HepG2 (cell line): ENCODE results near the gene S1PR2. TPM values are rescaled to one million over a fixed set of nuclear protein-coding genes. Genes with fewer than 3 reads are reported as not detected.

ENCODE experiments used
- CBX5 ChIP-seq: sonication (generic); formaldehyde crosslinking; IDR thresholded peaks from 2 replicates; pipeline ENCODE4 v1.4.0; 2020; ENCODE audit warnings: missing genetic modification reagents, borderline replicate concordance
- CREM ChIP-seq, 2 experiments: sonication (generic) in 1 of 2; formaldehyde crosslinking in 1 of 2; IDR thresholded peaks; 2 replicates each; pipeline versions ENCODE4 v1.4.0 to v1.6.1; 2016 to 2020; ENCODE audit warnings: antibody characterized with exemption in 1 of 2, mild to moderate bottlenecking in 1 of 2, missing genetic modification reagents in 1 of 2
- EP300 ChIP-seq, 3 experiments: sonication (generic) in 1 of 3; formaldehyde crosslinking in 1 of 3; IDR thresholded peaks; 2 replicates each; pipeline versions ENCODE4 v1.5.1 to v1.6.1; 2011 to 2020; ENCODE audit warnings: low read depth in 2 of 3, low read length in 2 of 3, borderline replicate concordance in 1 of 3, improper control_type of control experiment in 1 of 3, mild to moderate bottlenecking in 1 of 3, missing genetic modification reagents in 1 of 3, moderate library complexity in 1 of 3
- EZH2 ChIP-seq: conservative IDR thresholded peaks from 2 replicates; pipeline ENCODE4 v1.6.1; 2012; ENCODE audit warnings: mild to moderate bottlenecking, low read depth, low read length, moderate library complexity
- FOXC1 ChIP-seq: sonication (generic); formaldehyde crosslinking; IDR thresholded peaks from 2 replicates; pipeline ENCODE4 v1.8.0; 2022; ENCODE audit warnings: mild to moderate bottlenecking, missing genetic modification reagents, borderline replicate concordance
- GZF1 ChIP-seq: sonication (generic); formaldehyde crosslinking; IDR thresholded peaks from 2 replicates; pipeline ENCODE4 v1.5.1; 2020; ENCODE audit warnings: mild to moderate bottlenecking, missing genetic modification reagents
- KDM2A ChIP-seq: sonication (generic); formaldehyde crosslinking; IDR thresholded peaks from 2 replicates; pipeline ENCODE4 v1.4.0; 2020; ENCODE audit warnings: low read depth, missing genetic modification reagents, borderline replicate concordance
- SP1 ChIP-seq, 2 experiments: fragments of 450-650 bp in 1 of 2; sonication (generic) in 1 of 2; formaldehyde crosslinking in 1 of 2; IDR thresholded peaks; 2 replicates each; pipeline versions ENCODE4 v1.4.0 to v1.6.1; 2016 to 2020; ENCODE audit warnings: missing genetic modification reagents in 1 of 2
- SRF ChIP-seq: IDR thresholded peaks from 2 replicates; pipeline ENCODE4 v1.6.1; 2011; ENCODE audit warnings: mild to moderate bottlenecking, low read depth, low read length, moderate library complexity
- STAG1 ChIP-seq: sonication (generic); formaldehyde crosslinking; IDR thresholded peaks from 2 replicates; pipeline ENCODE4 v1.4.0; 2020; ENCODE audit warnings: missing genetic modification reagents
- TEAD2 ChIP-seq: sonication (generic); formaldehyde crosslinking; IDR thresholded peaks from 2 replicates; pipeline ENCODE4 v1.9.0; 2021; ENCODE audit warnings: missing genetic modification reagents
- TGIF2 ChIP-seq: IDR thresholded peaks from 2 replicates; pipeline ENCODE4 v1.6.1; 2016; ENCODE audit warnings: control low read depth, missing compliant biosample characterization
- ZFP36L2 ChIP-seq: sonication (generic); formaldehyde crosslinking; IDR thresholded peaks from 2 replicates; pipeline ENCODE4 v1.4.0; 2020; ENCODE audit warnings: missing genetic modification reagents
- ZNF446 ChIP-seq: sonication (generic); formaldehyde crosslinking; IDR thresholded peaks from 2 replicates; pipeline ENCODE4 v1.5.0; 2020; ENCODE audit warnings: mild to moderate bottlenecking, missing genetic modification reagents
- ZNF614 ChIP-seq: IDR thresholded peaks from 2 replicates; pipeline ENCODE4 v1.6.1; 2018; ENCODE audit warnings: missing biosample characterization, missing genetic modification reagents, inconsistent platforms, borderline replicate concordance
- ZNF7 ChIP-seq: IDR thresholded peaks from 2 replicates; pipeline ENCODE4 v1.6.1; 2016; ENCODE audit warnings: missing biosample characterization, missing genetic modification reagents
- polyA plus RNA-seq, 8 experiments: library from polyadenylated mRNA; depleted of rRNA in 3 of 8; stranded (reverse) in 7 of 8; unstranded in 1 of 8; fragments of >200 nt; fragmentation: Illumina TruSeq in 4 of 8; extraction: Trizol in 4 of 8; gene quantifications; 2 replicates each; pipeline versions ENCODE4 v1.2.1 to v1.2.3, GENCODE V29; 2011 to 2016; ENCODE audit warnings: low read depth in 4 of 8, missing spikeins in 1 of 8, mixed read lengths in 1 of 8; ENCODE audit not compliant: insufficient read depth in 1 of 8
- total RNA-seq, 5 experiments: library from RNA; depleted of rRNA; stranded (reverse); fragments of >200 nt; fragmentation: Illumina TruSeq; extraction: Trizol; gene quantifications; 2 replicates each; pipeline ENCODE4 v1.2.3, GENCODE V29; 2016; ENCODE audit warnings: low read depth in 1 of 5
- TF ChIP-seq, protein P1 (sequence below): sonication (generic); formaldehyde crosslinking; IDR thresholded peaks from 2 replicates; pipeline ENCODE4 v1.8.0; 2022; ENCODE audit warnings: mild to moderate bottlenecking, missing genetic modification reagents, moderate library complexity
- TF ChIP-seq, protein P2 (sequence below), 2 experiments: sonication (generic) in 1 of 2; formaldehyde crosslinking in 1 of 2; IDR thresholded peaks; 2 replicates each; pipeline versions ENCODE4 v1.4.0 to v1.6.1; 2016 to 2020; ENCODE audit warnings: borderline replicate concordance in 1 of 2, low read depth in 1 of 2, mild to moderate bottlenecking in 1 of 2, missing genetic modification reagents in 1 of 2
- TF ChIP-seq, protein P3 (sequence below): IDR thresholded peaks from 2 replicates; pipeline ENCODE4 v1.6.1; 2012; ENCODE audit warnings: low read length, improper control_type of control experiment

S1PR2 gene
- total and polyA plus RNA-seq, 2 of the 13 experiments (the other 11 are each of a cell fraction or from before 2014, with no cell fraction given): 0.91 to 1.3 TPM

DNA sequence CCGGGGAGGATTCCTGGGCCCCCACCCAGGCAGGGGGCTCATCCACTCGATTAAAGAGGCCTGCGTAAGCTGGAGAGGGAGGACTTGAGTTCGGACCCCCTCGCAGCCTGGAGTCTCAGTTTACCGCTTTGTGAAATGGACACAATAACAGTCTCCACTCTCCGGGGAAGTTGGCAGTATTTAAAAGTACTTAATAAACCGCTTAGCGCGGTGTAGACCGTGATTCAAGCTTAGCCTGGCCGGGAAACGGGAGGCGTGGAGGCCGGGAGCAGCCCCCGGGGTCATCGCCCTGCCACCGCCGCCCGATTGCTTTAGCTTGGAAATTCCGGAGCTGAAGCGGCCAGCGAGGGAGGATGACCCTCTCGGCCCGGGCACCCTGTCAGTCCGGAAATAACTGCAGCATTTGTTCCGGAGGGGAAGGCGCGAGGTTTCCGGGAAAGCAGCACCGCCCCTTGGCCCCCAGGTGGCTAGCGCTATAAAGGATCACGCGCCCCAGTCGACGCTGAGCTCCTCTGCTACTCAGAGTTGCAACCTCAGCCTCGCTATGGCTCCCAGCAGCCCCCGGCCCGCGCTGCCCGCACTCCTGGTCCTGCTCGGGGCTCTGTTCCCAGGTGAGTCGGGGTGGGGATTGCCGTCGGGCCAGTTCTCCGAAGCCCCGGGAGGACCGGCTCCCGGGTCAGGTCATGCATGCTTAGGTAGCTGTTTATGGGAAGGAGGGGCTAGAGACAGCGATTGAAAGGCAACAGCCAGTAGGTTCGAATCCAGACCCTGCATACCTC, 39.7 kb upstream of the S1PR2 start, which contains the start of gene ICAM1 (continued):
- TF ChIP-seq KDM2A (CRISPR knock-in tag): peak; percentile 87
- TF ChIP-seq ZFP36L2 (CRISPR knock-in tag): no peak
- TF ChIP-seq SRF: no peak
- TF ChIP-seq EZH2: no peak
- peak; percentile 80; the same call in 1 of the 2 replicates for TF ChIP-seq ZNF446 (CRISPR knock-in tag)
- no peak for TF ChIP-seq TEAD2 (CRISPR knock-in tag)
- TF ChIP-seq ZNF7: peak; percentile 40
- TF ChIP-seq FOXC1 (CRISPR knock-in tag): peak; percentile 92; the same call in 1 of the 2 replicates
- TF ChIP-seq CREM (IDR thresholded peaks at IDR 0.05): peak; percentile 60; the same call in 1 of the 2 replicates
- TF ChIP-seq CREM (CRISPR knock-in tag; IDR thresholded peaks at IDR 0.05): no peak
- peak; percentile 29; the same call in 1 of the 2 replicates for TF ChIP-seq GZF1 (CRISPR knock-in tag)
- TF ChIP-seq, protein P1, sequence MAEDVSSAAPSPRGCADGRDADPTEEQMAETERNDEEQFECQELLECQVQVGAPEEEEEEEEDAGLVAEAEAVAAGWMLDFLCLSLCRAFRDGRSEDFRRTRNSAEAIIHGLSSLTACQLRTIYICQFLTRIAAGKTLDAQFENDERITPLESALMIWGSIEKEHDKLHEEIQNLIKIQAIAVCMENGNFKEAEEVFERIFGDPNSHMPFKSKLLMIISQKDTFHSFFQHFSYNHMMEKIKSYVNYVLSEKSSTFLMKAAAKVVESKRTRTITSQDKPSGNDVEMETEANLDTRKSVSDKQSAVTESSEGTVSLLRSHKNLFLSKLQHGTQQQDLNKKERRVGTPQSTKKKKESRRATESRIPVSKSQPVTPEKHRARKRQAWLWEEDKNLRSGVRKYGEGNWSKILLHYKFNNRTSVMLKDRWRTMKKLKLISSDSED (CRISPR knock-in tag): no peak
- TF ChIP-seq, protein P2, sequence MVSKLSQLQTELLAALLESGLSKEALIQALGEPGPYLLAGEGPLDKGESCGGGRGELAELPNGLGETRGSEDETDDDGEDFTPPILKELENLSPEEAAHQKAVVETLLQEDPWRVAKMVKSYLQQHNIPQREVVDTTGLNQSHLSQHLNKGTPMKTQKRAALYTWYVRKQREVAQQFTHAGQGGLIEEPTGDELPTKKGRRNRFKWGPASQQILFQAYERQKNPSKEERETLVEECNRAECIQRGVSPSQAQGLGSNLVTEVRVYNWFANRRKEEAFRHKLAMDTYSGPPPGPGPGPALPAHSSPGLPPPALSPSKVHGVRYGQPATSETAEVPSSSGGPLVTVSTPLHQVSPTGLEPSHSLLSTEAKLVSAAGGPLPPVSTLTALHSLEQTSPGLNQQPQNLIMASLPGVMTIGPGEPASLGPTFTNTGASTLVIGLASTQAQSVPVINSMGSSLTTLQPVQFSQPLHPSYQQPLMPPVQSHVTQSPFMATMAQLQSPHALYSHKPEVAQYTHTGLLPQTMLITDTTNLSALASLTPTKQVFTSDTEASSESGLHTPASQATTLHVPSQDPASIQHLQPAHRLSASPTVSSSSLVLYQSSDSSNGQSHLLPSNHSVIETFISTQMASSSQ (IDR thresholded peaks at IDR 0.05; ENCODE audit: low read depth): no peak
- TF ChIP-seq, protein P2 (CRISPR knock-in tag; IDR thresholded peaks at IDR 0.05; ENCODE audit: borderline replicate concordance): peak; percentile 59
- peak; percentile 91 for TF ChIP-seq ZNF614 (CRISPR knock-in tag)
- peak; percentile 46; the same call in 1 of the 2 replicates for TF ChIP-seq CBX5
- TF ChIP-seq TGIF2 (CRISPR knock-in tag): peak; percentile 33; the same call in 1 of the 2 replicates
- TF ChIP-seq EP300 (IDR thresholded peaks at IDR 0.05; ENCODE audit: low read depth in 2 of 2, low read length in 2 of 2): peak in 1 of 2 experiments; percentile 57; a peak in 2 of 4 replicates
- peak; percentile 85 for TF ChIP-seq EP300 (CRISPR knock-in tag; IDR thresholded peaks at IDR 0.05; ENCODE audit: borderline replicate concordance)
- TF ChIP-seq, protein P3, sequence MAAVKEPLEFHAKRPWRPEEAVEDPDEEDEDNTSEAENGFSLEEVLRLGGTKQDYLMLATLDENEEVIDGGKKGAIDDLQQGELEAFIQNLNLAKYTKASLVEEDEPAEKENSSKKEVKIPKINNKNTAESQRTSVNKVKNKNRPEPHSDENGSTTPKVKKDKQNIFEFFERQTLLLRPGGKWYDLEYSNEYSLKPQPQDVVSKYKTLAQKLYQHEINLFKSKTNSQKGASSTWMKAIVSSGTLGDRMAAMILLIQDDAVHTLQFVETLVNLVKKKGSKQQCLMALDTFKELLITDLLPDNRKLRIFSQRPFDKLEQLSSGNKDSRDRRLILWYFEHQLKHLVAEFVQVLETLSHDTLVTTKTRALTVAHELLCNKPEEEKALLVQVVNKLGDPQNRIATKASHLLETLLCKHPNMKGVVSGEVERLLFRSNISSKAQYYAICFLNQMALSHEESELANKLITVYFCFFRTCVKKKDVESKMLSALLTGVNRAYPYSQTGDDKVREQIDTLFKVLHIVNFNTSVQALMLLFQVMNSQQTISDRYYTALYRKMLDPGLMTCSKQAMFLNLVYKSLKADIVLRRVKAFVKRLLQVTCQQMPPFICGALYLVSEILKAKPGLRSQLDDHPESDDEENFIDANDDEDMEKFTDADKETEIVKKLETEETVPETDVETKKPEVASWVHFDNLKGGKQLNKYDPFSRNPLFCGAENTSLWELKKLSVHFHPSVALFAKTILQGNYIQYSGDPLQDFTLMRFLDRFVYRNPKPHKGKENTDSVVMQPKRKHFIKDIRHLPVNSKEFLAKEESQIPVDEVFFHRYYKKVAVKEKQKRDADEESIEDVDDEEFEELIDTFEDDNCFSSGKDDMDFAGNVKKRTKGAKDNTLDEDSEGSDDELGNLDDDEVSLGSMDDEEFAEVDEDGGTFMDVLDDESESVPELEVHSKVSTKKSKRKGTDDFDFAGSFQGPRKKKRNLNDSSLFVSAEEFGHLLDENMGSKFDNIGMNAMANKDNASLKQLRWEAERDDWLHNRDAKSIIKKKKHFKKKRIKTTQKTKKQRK: no peak
- no peak for TF ChIP-seq SP1 (IDR thresholded peaks at IDR 0.05)
- TF ChIP-seq SP1 (CRISPR knock-in tag; IDR thresholded peaks at IDR 0.05): peak; percentile 65
- TF ChIP-seq STAG1 (CRISPR knock-in tag): no peak
